Pancreas (tissue), 10 donors: Measurements from ENCODE around the gene NFIX. TPM values are rescaled to one million over a fixed set of nuclear protein-coding genes. Genes with fewer than 3 reads are reported as not detected.

Source experiments
- ATAC-seq, 4 donors: fragments of 200-7000 bp; cut with Tn5 transposase; one replicate each; pipeline versions ENCODE4 v1.8.0 to v1.9.1; 2020; ENCODE audit warnings: mild to moderate bottlenecking in 4 of 4, moderate library complexity in 4 of 4
- DNase-seq, 6 donors: peaks; one replicate each; pipeline ENCODE4 v3.0.0-alpha.2; 2020
- FAIRE-seq: peaks from 2 replicates; lab custom pipeline; 2012; peaks lifted over from hg19 to GRCh38; lab: Jason Lieb, UNC
- H3K27ac ChIP-seq, 4 donors: fragments of 200-600 bp; sonication (generic); 1 replicate in 3 of 4; 2 replicates in 1 of 4; pipeline versions ENCODE4 v1.5.0 to v1.8.0; 2020
- H3K27me3 ChIP-seq, 4 donors: fragments of 200-600 bp; one replicate each; pipeline ENCODE4 v1.8.0; 2021
- H3K36me3 ChIP-seq, 3 donors: fragments of 200-600 bp; sonication (generic) in 1 of 3; one replicate each; pipeline versions ENCODE4 v1.5.0 to v1.8.0; 2020 to 2021
- H3K4me1 ChIP-seq, 3 donors: fragments of 200-600 bp; one replicate each; pipeline ENCODE4 v1.8.0; 2021
- H3K4me3 ChIP-seq, 4 donors: fragments of 200-600 bp; sonication (generic) in 2 of 4; one replicate each; pipeline versions ENCODE4 v1.5.0 to v1.8.0; 2020 to 2021
- H3K9me3 ChIP-seq, 4 donors: fragments of 200-600 bp; one replicate each; pipeline ENCODE4 v1.8.0; 2021
- WGBS, 2 donors: extraction: QIAGEN DNeasy Blood & Tissue Kit; methylation state at CpG; one replicate each; pipeline ENCODE4 v1.1.7; 2013; 5-methylcytosine and 5-hydroxymethylcytosine counted together
- intact Hi-C, 3 donors: fragments of 100-400 bp; cut with DNase I; formaldehyde crosslinking; loops; one replicate each; pipeline versions ENCODE4 v1.11.1 to v1.14.2; 2022
- polyA plus RNA-seq, 2 donors: library from polyadenylated mRNA; stranded (reverse); fragments of 200-250 nt; gene quantifications; one replicate each; pipeline ENCODE4 v1.2.3, GENCODE V29; 2013
- total RNA-seq, 6 donors: library from RNA; stranded (reverse); fragmentation: NEBNext Ultra II Directional in 4 of 6; extraction: Animal tissue kit (Norgen Biotek cat#: 25700) in 4 of 6; gene quantifications; one replicate each; pipeline versions ENCODE4 v1.2.1 to v1.2.4, GENCODE V29; 2021 to 2023
- TF ChIP-seq, protein P1 (sequence below), 4 donors: fragments of 200-600 bp; sonication (generic) in 3 of 4; IDR thresholded peaks; one replicate each; pipeline versions ENCODE4 v1.5.0 to v1.8.0; 2021; ENCODE audit warnings: antibody characterized with exemption in 4 of 4
- donor health status: healthy with polysubstance abuse.
- donor health status: DM: no; HTN: no; CAD: no; lungs with moderate emphysema.
- donor health status: DM: no; HTN: no; CAD: no.
- donor health status: control.
- donor health status: control.
- donor health status: Bipolar disorder and iron deficiency.
- donor health status: DM: yes; HTN: yes; CAD: no.
- donor health status: DM: no; HTN: no; CAD: no.
- donor health status: DM: no; HTN: no; CAD: no.
- donor health status: DM: yes; HTN: yes; CAD: no.

Gene NFIX
- total and polyA plus RNA-seq, 8 donors: 8.3 to 45.1 (median 32.7) TPM

- Histone ChIP-seq H3K9me3 (no peaks in the 10 kb centered on the region), H3K27ac (no peak overlapping the region), H3K36me3 (peaks cover 0 to 10% (median 0%) of the 10 kb centered on the region in 3 donors), H3K4me3 (no peak overlapping the region), H3K27me3 (no peaks in the 10 kb centered on the region), H3K4me1 (no peaks in the 10 kb centered on the region)
- WGBS, 2 donors: 75 to 77% methylated on average over 44 of the region's 44 CpGs
- ATAC-seq (no peak), FAIRE-seq (no peak), DNase-seq (peak in 1 of 6 donors; percentile 72)
- intact Hi-C loops: no loop called here
- TF ChIP-seq, protein P1, sequence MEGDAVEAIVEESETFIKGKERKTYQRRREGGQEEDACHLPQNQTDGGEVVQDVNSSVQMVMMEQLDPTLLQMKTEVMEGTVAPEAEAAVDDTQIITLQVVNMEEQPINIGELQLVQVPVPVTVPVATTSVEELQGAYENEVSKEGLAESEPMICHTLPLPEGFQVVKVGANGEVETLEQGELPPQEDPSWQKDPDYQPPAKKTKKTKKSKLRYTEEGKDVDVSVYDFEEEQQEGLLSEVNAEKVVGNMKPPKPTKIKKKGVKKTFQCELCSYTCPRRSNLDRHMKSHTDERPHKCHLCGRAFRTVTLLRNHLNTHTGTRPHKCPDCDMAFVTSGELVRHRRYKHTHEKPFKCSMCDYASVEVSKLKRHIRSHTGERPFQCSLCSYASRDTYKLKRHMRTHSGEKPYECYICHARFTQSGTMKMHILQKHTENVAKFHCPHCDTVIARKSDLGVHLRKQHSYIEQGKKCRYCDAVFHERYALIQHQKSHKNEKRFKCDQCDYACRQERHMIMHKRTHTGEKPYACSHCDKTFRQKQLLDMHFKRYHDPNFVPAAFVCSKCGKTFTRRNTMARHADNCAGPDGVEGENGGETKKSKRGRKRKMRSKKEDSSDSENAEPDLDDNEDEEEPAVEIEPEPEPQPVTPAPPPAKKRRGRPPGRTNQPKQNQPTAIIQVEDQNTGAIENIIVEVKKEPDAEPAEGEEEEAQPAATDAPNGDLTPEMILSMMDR (IDR thresholded peaks at IDR 0.05): no peak
Measured at GRCh38 chr19:13095934-13096927, 101.0 kb downstream of the NFIX start.

GRCh38 chr19:13097033-13097462 is 101.8 kb downstream of the NFIX start:
- TF ChIP-seq, protein P1 (IDR thresholded peaks at IDR 0.05): no peak
- intact Hi-C loops: no loop called here
- Histone ChIP-seq H3K27me3 (no peaks in the 10 kb centered on the region), H3K4me3 (no peak overlapping the region), H3K36me3 (peaks cover 0 to 10% (median 0%) of the 10 kb centered on the region in 3 donors), H3K27ac (peak overlapping the region in 2 of 4 donors; percentile 23 to 28), H3K4me1 (no peaks in the 10 kb centered on the region), H3K9me3 (no peaks in the 10 kb centered on the region)
- 50 to 58% methylated on average over 20 of the region's 20 CpGs for WGBS, 2 donors
- FAIRE-seq: no peak
- ATAC-seq: no peak
- no peak for DNase-seq

DNA sequence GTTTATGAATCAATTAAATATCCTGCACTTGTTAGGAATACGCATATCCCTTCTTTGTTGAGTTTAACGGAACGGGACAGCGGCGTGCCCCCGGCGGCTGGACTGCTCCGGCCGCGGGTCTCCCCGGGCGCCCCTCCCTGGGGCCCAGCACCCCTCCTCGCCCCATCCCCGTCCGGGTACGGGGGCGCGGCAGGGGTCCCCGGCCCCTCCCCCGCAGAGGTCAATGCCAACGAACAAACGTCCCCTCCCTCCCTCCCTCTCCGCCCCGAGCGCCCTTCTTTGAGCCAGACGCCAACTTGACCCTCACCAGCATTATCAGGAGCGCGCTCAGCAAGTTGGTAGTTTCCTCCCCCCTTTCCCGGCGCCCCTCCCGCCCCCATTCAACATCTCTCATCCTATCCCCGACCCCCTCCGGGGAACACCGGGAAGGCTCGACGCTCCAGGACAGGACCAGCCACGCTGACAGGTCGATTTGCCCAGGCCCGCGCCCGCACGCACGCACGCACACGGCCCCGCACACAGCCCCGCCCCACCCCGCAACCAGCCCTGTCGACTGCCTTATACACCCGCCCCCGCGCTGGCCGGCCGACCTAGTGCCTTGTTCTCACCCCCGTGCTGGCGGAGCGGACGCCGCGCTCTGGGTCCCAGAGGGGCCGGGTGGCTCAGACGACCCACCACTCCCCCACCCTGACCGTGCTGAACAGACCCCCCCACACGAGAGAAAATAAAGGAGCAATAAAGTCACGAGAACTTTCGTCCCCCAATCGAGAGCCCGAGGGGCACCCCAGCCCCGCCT is 102.4 kb downstream of the NFIX start:
- Histone ChIP-seq H3K36me3 (peaks cover 0 to 10% (median 0%) of the 10 kb centered on the region in 3 donors), H3K4me3 (peak overlapping the region in 1 of 4 donors; percentile 10), H3K27ac (peak overlapping the region in 2 of 4 donors; percentile 36 to 50), H3K9me3 (no peaks in the 10 kb centered on the region), H3K4me1 (peaks cover 0 to 4% (median 0%) of the 10 kb centered on the region in 3 donors), H3K27me3 (no peaks in the 10 kb centered on the region)
- peak in 1 of 6 donors; percentile 81 for DNase-seq
- TF ChIP-seq, protein P1 (IDR thresholded peaks at IDR 0.05): no peak
- intact Hi-C loops: no loop called here
- FAIRE-seq: no peak
- WGBS, 2 donors: 13 to 20% methylated on average over 65 to 69 of the region's 69 CpGs
- ATAC-seq: peak in 1 of 4 donors; percentile 2

DNA sequence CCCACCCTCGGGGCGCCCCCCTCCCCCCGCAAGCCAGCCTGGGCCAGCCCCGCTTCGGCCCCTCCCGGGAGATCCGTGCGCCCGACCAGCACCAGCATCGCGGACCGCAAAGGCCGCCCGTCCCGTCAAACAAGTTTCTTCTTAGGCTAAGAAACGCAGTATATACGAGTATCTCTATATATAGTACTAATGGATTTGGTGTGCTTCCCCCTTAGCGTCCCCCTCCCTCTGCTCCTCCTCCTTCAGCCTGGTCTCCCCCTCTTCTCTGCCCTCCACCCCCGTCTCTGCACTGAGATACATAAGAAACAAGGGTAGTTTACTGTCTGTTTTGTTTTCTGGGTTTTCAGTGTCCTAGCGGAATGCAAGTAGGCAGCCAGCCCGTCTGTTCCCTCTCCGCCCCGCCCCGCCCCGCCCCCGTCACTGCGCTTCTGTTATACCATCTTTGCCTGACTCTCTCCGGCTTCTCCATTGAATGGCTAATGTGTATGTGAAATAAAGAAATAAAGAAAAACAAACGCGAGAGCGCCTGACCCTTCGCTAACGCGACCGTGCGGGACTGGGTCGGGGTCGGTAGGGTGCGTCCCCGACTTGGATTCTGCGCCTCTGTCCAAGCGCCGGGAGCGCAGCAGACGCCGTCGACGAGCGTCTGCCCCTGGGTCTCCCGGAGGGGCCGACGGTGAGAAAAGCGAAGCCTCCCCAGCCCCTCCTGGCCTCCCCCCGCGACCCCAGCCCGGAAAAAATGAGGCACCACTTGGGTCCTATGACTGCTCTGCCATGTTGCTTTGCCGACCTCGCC is 103.2 kb downstream of the NFIX start:
- Histone ChIP-seq H3K9me3 (no peaks in the 10 kb centered on the region), H3K27ac (peak overlapping the region in 2 of 4 donors; percentile 36 to 64), H3K36me3 (peaks cover 0 to 10% (median 0%) of the 10 kb centered on the region in 3 donors), H3K4me1 (peaks cover 0 to 7% (median 0%) of the 10 kb centered on the region in 3 donors), H3K27me3 (no peaks in the 10 kb centered on the region), H3K4me3 (peak overlapping the region in 1 of 4 donors; percentile 22)
- FAIRE-seq (no peak), ATAC-seq (peak in 1 of 4 donors; percentile 3), DNase-seq (no peak)
- intact Hi-C loops: no loop called here
- WGBS, 2 donors: 11% methylated on average over 52 to 58 of the region's 58 CpGs
- TF ChIP-seq, protein P1 (IDR thresholded peaks at IDR 0.05): no peak
